K562 (cell line): Measurements from ENCODE around the gene REP15. TPM values are rescaled to one million over a fixed set of nuclear protein-coding genes. Genes with fewer than 3 reads are reported as not detected.

Source experiments
- ATAC-seq: fragments of 200-7000 bp; cut with Tn5 transposase; 3 replicates; pipeline ENCODE4 v1.9.1; 2020; ENCODE audit warnings: moderate library complexity
- BruUV-seq: library from RNA; stranded (reverse); fragments of 400-500 nt; replicated peaks from 2 replicates; lab custom pipeline; 2021; lab: Mats Ljungman, UMichigan
- CTCF ChIA-PET: fragments of 300-600 bp; formaldehyde crosslinking; extraction: SDS; loops from one replicate; lab custom pipeline; 2021; ENCODE audit warnings: low intra/inter-chr PET ratio; lab: Yijun Ruan, JAX
- POLR2A ChIA-PET: fragments of 300-600, 350-650 bp; sonication (Branson Sonifier 250); formaldehyde crosslinking; extraction: SDS; loops from one replicate; lab custom pipeline; 2021; ENCODE audit warnings: antibody characterized with exemption, inconsistent platforms; lab: Yijun Ruan, JAX
- DNase-seq, 4 experiments: peaks; one replicate each; pipeline versions ENCODE4 v3.0.0 to v3.0.0-alpha.2; 2011 to 2018; ENCODE audit warnings: low spot score in 3 of 4, mixed read lengths in 3 of 4; ENCODE audit errors: extremely low read depth in 1 of 4
- FAIRE-seq: peaks from 2 replicates; lab custom pipeline; 2011; peaks lifted over from hg19 to GRCh38; lab: Jason Lieb, UNC
- H2AFZ ChIP-seq: 2 replicates; pipeline ENCODE4 v1.6.0; 2011; ENCODE audit warnings: low read depth, low read length, control low read depth, inconsistent platforms
- H3K27ac ChIP-seq: fragments of 200-600 bp; 3 replicates; pipeline ENCODE4 v1.8.0; 2011; ENCODE audit warnings: low read depth, mild to moderate bottlenecking, control low read depth, inconsistent platforms, low read length, moderate library complexity, mixed read lengths; ENCODE audit errors: extremely low read depth
- H3K27me3 ChIP-seq, 2 experiments: fragments of 300-600 bp in 1 of 2; 2 replicates in 1 of 2; 3 replicates in 1 of 2; pipeline versions ENCODE4 v1.6.0 to v1.8.0; 2011; ENCODE audit warnings: inconsistent platforms in 2 of 2, low read length in 2 of 2, mild to moderate bottlenecking in 1 of 2, mixed read lengths in 1 of 2, moderate library complexity in 1 of 2; ENCODE audit not compliant: control insufficient read depth in 2 of 2, insufficient read depth in 2 of 2
- H3K36me3 ChIP-seq: fragments of 300-600 bp; 3 replicates; pipeline ENCODE4 v1.8.0; 2011; ENCODE audit warnings: mild to moderate bottlenecking, low read length, inconsistent platforms; ENCODE audit not compliant: control insufficient read depth, insufficient read depth
- H3K4me1 ChIP-seq, 2 experiments: fragments of 200-600 bp in 1 of 2; replicated peaks in 1 of 2; 2 replicates in 1 of 2; 3 replicates in 1 of 2; pipeline versions ENCODE4 v1.5.1 to v1.8.0; 2011; ENCODE audit warnings: inconsistent platforms in 2 of 2, low read length in 2 of 2, mild to moderate bottlenecking in 1 of 2, mixed read lengths in 1 of 2, moderate library complexity in 1 of 2; ENCODE audit not compliant: control insufficient read depth in 2 of 2, insufficient read depth in 2 of 2
- H3K4me2 ChIP-seq: 2 replicates; pipeline ENCODE4 v1.6.1; 2011; ENCODE audit warnings: low read length, control low read depth, inconsistent platforms, mixed read lengths; ENCODE audit not compliant: insufficient read depth
- H3K4me3 ChIP-seq: fragments of 200-600 bp; sonication (generic), shearing (Covaris generic); 2 replicates; pipeline ENCODE4 v1.5.1; 2016; ENCODE audit warnings: control low read depth, inconsistent platforms
- H3K79me2 ChIP-seq: fragments of 200-600 bp; 3 replicates; pipeline ENCODE4 v1.8.0; 2011; ENCODE audit warnings: low read length, inconsistent platforms; ENCODE audit not compliant: control insufficient read depth, insufficient read depth
- H3K9ac ChIP-seq, 2 experiments: 2 replicates each; pipeline versions ENCODE4 v1.6.0 to v1.6.1; 2011; ENCODE audit warnings: low read depth in 2 of 2, low read length in 2 of 2, control low read depth in 1 of 2, inconsistent platforms in 1 of 2, mild to moderate bottlenecking in 1 of 2, mixed read lengths in 1 of 2; ENCODE audit not compliant: insufficient read depth in 1 of 2
- H3K9me1 ChIP-seq: one replicate; pipeline ENCODE4 v1.6.0; 2011; ENCODE audit warnings: inconsistent platforms, mild to moderate bottlenecking, low read length, moderate library complexity; ENCODE audit not compliant: control insufficient read depth, insufficient read depth
- H3K9me3 ChIP-seq: replicated peaks from 2 replicates; pipeline ENCODE4 v1.5.1; 2011; ENCODE audit warnings: low read depth, low read length, inconsistent platforms; ENCODE audit not compliant: control insufficient read depth, insufficient read depth
- H4K20me1 ChIP-seq: replicated peaks from 2 replicates; pipeline ENCODE4 v1.6.1; 2011; ENCODE audit warnings: low read length, inconsistent platforms, mixed read lengths; ENCODE audit not compliant: control insufficient read depth, insufficient read depth
- CCNT2 ChIP-seq: IDR thresholded peaks from 2 replicates; pipeline ENCODE4 v1.6.1; 2011; ENCODE audit warnings: borderline replicate concordance, low read depth, mild to moderate bottlenecking, moderate library complexity, mixed read lengths, low read length; ENCODE audit not compliant: insufficient read length; ENCODE audit errors: extremely low read depth
- FOXA3 ChIP-seq, 2 experiments: fragments of 450-650 bp in 1 of 2; sonication (generic) in 1 of 2; formaldehyde crosslinking; IDR thresholded peaks in 1 of 2; conservative IDR thresholded peaks in 1 of 2; 2 replicates each; pipeline versions ENCODE4 v1.4.0 to v1.8.0; 2020 to 2022; ENCODE audit warnings: mild to moderate bottlenecking in 2 of 2, missing genetic modification reagents in 1 of 2
- FUS ChIP-seq: fragments of 200-400 bp; formaldehyde crosslinking; optimal IDR thresholded peaks from 2 replicates; pipeline ENCODE3; 2017; ENCODE audit warnings: low read depth, low read length
- SMARCA5 ChIP-seq: fragments of 450-650 bp; IDR thresholded peaks from 2 replicates; pipeline ENCODE4 v1.6.1; 2016
- TGIF2 ChIP-seq: sonication (generic); formaldehyde crosslinking; IDR thresholded peaks from 2 replicates; pipeline ENCODE4 v1.8.1; 2022; ENCODE audit warnings: mild to moderate bottlenecking, missing genetic modification reagents, moderate library complexity
- TOE1 ChIP-seq, 2 experiments: fragments of 450-650 bp in 1 of 2; sonication (generic) in 1 of 2; formaldehyde crosslinking in 1 of 2; IDR thresholded peaks; 2 replicates each; pipeline versions ENCODE4 v1.7.1 to v1.8.0; 2016 to 2022; ENCODE audit warnings: borderline replicate concordance in 2 of 2, mild to moderate bottlenecking in 2 of 2, antibody characterized with exemption in 1 of 2, inconsistent platforms in 1 of 2, low read depth in 1 of 2, missing genetic modification reagents in 1 of 2, moderate library complexity in 1 of 2
- ZFP36 ChIP-seq: fragments of 150-350 bp; IDR thresholded peaks from 2 replicates; pipeline ENCODE4 v1.6.1; 2018; ENCODE audit warnings: low read length, low read depth; ENCODE audit not compliant: partially characterized antibody
- ZNF316 ChIP-seq: fragments of 450-650 bp; IDR thresholded peaks from 2 replicates; pipeline ENCODE4 v1.6.1; 2016
- ZNF57 ChIP-seq: fragments of 450-650 bp; formaldehyde crosslinking; IDR thresholded peaks from 2 replicates; pipeline ENCODE4 v1.4.0; 2020; ENCODE audit warnings: mild to moderate bottlenecking, moderate library complexity
- ZNF764 ChIP-seq: fragments of 250-450 bp; sonication (Bioruptor Pico); IDR thresholded peaks from 2 replicates; pipeline ENCODE4 v1.4.0; 2020; ENCODE audit warnings: low read depth, mild to moderate bottlenecking, moderate library complexity
- WGBS: fragments of 100-300 bp; shearing (Covaris generic); methylation state at CpG from one replicate; pipeline ENCODE4 v1.1.6; 2016; ENCODE audit warnings: low coverage, mixed read lengths; ENCODE audit not compliant: insufficient coverage; ENCODE audit errors: missing lambda C conversion rate; 5-methylcytosine and 5-hydroxymethylcytosine counted together
- in situ Hi-C: fragments of 300-500 bp; cut with MboI; formaldehyde crosslinking; loops from 4 replicates; pipeline ENCODE4 v1.15.0; 2018; ENCODE audit warnings: inconsistent platforms, mixed read lengths
- intact Hi-C: fragments of 100-400 bp; cut with micrococcal nuclease; formaldehyde crosslinking; loops from 2 replicates; pipeline ENCODE4 v1.14.2; 2022
- polyA plus RNA-seq, 8 experiments: library from polyadenylated mRNA; depleted of rRNA in 4 of 8; stranded (reverse) in 5 of 8; unstranded in 3 of 8; fragments of >200 nt; fragmentation: Nextera tagmentation in 2 of 8; fragmentation: Illumina TruSeq in 1 of 8; extraction: Ambion mirVana in 2 of 8; extraction: Trizol in 1 of 8; gene quantifications; 2 replicates each; pipeline versions ENCODE4 v1.2.1 to v1.2.3, GENCODE V29; 2011 to 2014; ENCODE audit warnings: inconsistent platforms in 1 of 8, missing spikeins in 1 of 8
- total RNA-seq, 7 experiments: library from RNA; depleted of rRNA in 6 of 7; stranded (reverse); fragments of >200 nt in 6 of 7; fragmentation: Illumina TruSeq in 2 of 7; extraction: Trizol in 2 of 7; gene quantifications; 2 replicates each; pipeline versions ENCODE4 v1.2.1 to v1.2.3, GENCODE V29; 2011 to 2021; ENCODE audit warnings: low replicate concordance in 1 of 7
- TF ChIP-seq, protein P1 (sequence below): fragments of 450-650 bp; IDR thresholded peaks from 2 replicates; pipeline ENCODE4 v1.6.1; 2016
- TF ChIP-seq, protein P2 (sequence below): fragments of 250-450 bp; sonication (Bioruptor Pico); IDR thresholded peaks from 2 replicates; pipeline ENCODE4 v1.5.0; 2021; ENCODE audit warnings: mild to moderate bottlenecking, moderate library complexity

The REP15 gene
- total and polyA plus RNA-seq, 9 of the 15 experiments (the other 6 are each of a cell fraction or from before 2014, with no cell fraction given): not detected

DNA sequence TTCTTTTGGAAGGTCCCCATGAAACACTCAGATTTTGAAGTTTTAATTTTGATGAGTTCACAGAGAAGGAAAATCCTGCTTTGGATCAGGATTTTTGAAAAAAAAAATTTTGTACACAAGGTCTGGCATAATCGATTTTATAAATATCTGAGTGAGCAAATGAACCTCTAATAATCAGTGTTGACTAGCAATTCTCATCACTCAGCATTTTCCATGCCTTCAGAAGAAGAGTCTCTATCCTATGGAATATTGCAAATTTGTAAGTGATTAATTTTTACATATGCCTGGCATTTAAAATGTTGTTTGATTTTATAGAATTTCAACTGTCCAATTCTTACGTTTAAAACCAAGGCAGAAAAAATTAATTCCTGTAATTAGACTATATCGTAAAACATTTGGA is 30.5 kb upstream of the REP15 start:
- ATAC-seq (no peak), DNase-seq (no peak), FAIRE-seq (no peak)
- TF ChIP-seq CCNT2: no peak
- TF ChIP-seq ZNF316: peak; percentile 28; the same call in 1 of the 2 replicates
- no peak for TF ChIP-seq ZNF764 (CRISPR knock-in tag)
- Histone ChIP-seq H3K27ac (no peak overlapping the region), H3K9me3 (no peaks in the 10 kb centered on the region), H4K20me1 (no peaks in the 10 kb centered on the region), H3K4me1 (no peaks in the 10 kb centered on the region), H3K4me3 (no peak overlapping the region), H3K9me1 (no peaks in the 10 kb centered on the region), H3K9ac (no peak overlapping the region), H3K4me2 (no peak overlapping the region), H3K79me2 (no peaks in the 10 kb centered on the region), H2AFZ (no peak overlapping the region), H3K36me3 (no peaks in the 10 kb centered on the region), H3K27me3 (peaks cover 0 to 12% of the 10 kb centered on the region in 2 experiments; a peak in 3 of 5 replicates)
- CTCF ChIA-PET: no interaction called here
- WGBS: 2% methylated on average over 3 of the region's 3 CpGs
- in situ Hi-C loops: no loop called here
- intact Hi-C loops: no loop called here
- no TSS peak for BruUV-seq
- POLR2A ChIA-PET: no interaction called here

DNA sequence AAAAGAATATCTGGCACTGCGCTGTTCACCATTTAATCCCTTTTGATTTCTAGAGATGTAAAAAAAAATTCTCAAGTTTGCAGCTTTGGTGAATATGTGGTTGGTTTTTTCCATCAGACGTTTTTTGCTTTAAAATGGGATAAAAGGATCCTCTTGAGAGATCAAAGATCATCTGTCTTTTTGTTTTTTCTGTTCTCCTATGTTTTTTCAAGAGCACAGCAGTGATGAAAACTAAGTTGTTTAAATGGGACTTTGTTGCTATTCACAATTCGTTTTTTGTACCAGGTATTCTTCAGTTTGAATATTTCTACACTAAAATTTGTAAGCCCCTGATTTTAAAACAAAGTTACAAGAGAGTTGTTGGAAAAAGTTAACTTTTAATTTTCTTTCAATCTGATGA is 29.7 kb upstream of the REP15 start:
- H3K27ac ChIP-seq: no peak overlapping the region
- H3K9me1 ChIP-seq: no peaks in the 10 kb centered on the region
- no peak overlapping the region for H3K4me2 ChIP-seq
- ChIA-PET POLR2A (no interaction called here), CTCF (no interaction called here)
- ATAC-seq: no peak
- BruUV-seq: no TSS peak
- H4K20me1 ChIP-seq: no peaks in the 10 kb centered on the region
- intact Hi-C loops (no loop called here), in situ Hi-C loops (no loop called here)
- H3K9me3 ChIP-seq: no peaks in the 10 kb centered on the region
- no peaks in the 10 kb centered on the region for H3K4me1 ChIP-seq
- WGBS: 4% methylated on average over 3 of the region's 3 CpGs
- no peak for DNase-seq
- H2AFZ ChIP-seq: no peak overlapping the region
- no peak overlapping the region for H3K9ac ChIP-seq
- H3K4me3 ChIP-seq: no peak overlapping the region
- H3K36me3 ChIP-seq: no peaks in the 10 kb centered on the region
- H3K27me3 ChIP-seq: peaks cover 0 to 13% of the 10 kb centered on the region in 2 experiments; a peak in 2 of 5 replicates
- H3K79me2 ChIP-seq: no peaks in the 10 kb centered on the region
- FAIRE-seq: no peak
- TF ChIP-seq ZFP36: no peak
- TF ChIP-seq, protein P1, sequence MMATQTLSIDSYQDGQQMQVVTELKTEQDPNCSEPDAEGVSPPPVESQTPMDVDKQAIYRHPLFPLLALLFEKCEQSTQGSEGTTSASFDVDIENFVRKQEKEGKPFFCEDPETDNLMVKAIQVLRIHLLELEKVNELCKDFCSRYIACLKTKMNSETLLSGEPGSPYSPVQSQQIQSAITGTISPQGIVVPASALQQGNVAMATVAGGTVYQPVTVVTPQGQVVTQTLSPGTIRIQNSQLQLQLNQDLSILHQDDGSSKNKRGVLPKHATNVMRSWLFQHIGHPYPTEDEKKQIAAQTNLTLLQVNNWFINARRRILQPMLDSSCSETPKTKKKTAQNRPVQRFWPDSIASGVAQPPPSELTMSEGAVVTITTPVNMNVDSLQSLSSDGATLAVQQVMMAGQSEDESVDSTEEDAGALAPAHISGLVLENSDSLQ: no peak
- no peak for TF ChIP-seq FOXA3 (CRISPR knock-in tag; conservative IDR thresholded peaks at IDR 0.05 in 1 of 2, IDR thresholded peaks at IDR 0.05 in 1 of 2)
- TF ChIP-seq TOE1 (IDR thresholded peaks at IDR 0.05; ENCODE audit: borderline replicate concordance): no peak
- TF ChIP-seq TOE1 (CRISPR knock-in tag; IDR thresholded peaks at IDR 0.05; ENCODE audit: borderline replicate concordance, low read depth): no peak
- no peak for TF ChIP-seq ZNF57 (CRISPR knock-in tag)
- TF ChIP-seq, protein P2, sequence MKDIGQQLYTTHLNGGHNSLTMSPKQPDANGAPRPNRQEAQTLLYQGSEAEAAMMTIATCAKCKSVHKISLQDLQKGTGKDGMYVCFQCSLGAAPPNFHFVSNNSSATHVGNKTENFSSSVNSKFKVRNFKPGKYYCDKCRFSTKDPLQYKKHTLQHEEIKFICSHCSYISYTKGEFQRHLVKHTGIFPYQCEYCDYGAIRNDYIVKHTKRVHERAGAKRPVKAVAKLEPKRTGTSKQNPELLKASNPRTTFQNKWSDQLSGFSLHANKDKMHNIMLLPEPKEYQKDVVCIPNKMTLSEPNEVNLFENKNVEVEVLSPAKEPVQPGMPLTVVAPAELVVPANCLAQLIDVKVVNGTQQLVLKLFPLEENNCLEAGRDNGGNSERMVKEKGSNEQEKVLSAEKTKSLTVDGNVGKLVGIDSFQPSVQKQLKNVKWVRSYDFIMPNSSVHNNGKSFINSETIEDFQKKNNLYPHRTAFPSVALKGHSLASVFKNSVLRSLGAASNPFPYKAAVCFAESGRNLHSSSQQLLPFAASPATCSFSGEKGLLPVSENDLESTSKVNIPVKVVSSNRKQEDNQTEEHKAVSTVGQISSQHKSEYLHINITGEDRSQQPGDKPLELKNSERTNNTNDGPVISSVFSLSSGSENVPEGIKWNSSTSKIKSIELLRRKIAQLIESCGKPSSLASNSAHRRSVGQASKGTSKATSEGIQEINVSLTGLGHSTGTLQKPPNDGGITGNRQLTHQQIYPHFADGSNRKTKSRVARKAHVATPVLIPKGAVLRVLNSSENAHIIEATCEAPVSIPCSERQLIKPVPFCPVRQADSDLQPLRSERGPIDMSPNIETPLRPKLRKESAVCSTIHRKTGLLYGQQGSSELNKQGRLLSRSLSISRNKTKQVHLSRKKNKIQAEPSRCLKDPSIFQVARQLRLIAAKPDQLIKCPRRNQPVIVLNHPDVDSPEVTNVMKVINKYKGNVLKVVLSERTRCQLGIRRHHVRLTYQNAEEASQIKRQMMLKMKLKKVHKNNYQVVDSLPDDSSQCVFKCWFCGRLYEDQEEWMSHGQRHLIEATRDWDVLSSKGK (CRISPR knock-in tag): no peak
- TF ChIP-seq FUS: no peak
- TF ChIP-seq SMARCA5: no peak
- TF ChIP-seq TGIF2 (CRISPR knock-in tag): no peak
